AG04450 (cell line): ENCODE results near the gene ECPAS. TPM values are rescaled to one million over a fixed set of nuclear protein-coding genes. Genes with fewer than 3 reads are reported as not detected.

Source experiments
- CTCF ChIA-PET: fragments of 300-600, 350-600 bp; formaldehyde crosslinking; extraction: SDS; loops from one replicate; lab custom pipeline; 2022; ENCODE audit warnings: antibody characterized with exemption, inconsistent platforms; lab: Charles Lee
- POLR2A ChIA-PET: fragments of 350-600 bp; formaldehyde crosslinking; extraction: SDS; loops from one replicate; lab custom pipeline; 2021; ENCODE audit warnings: antibody characterized with exemption, inconsistent platforms; lab: Yijun Ruan, JAX
- DNase-seq: peaks from one replicate; pipeline ENCODE4 v3.0.0-alpha.2; 2011; ENCODE audit warnings: low read depth, low spot score
- H3K27ac ChIP-seq: one replicate; pipeline ENCODE4 v1.5.1; 2012; ENCODE audit warnings: low read depth, low read length, control low read depth
- H3K27me3 ChIP-seq: one replicate; pipeline ENCODE4 v1.6.0; 2012; ENCODE audit warnings: low read length; ENCODE audit not compliant: control insufficient read depth, insufficient read depth
- H3K4me3 ChIP-seq: 2 replicates; pipeline ENCODE4 v1.5.1; 2011; ENCODE audit warnings: mild to moderate bottlenecking, low read depth, low read length, control low read depth
- H3K9me3 ChIP-seq: 2 replicates; pipeline ENCODE4 v1.5.1; 2012; ENCODE audit warnings: low read length; ENCODE audit not compliant: control insufficient read depth, insufficient read depth
- CTCF ChIP-seq: IDR thresholded peaks from 2 replicates; pipeline ENCODE4 v1.5.1; 2011; ENCODE audit warnings: low read depth, low read length, control low read depth, inconsistent platforms
- polyA plus RNA-seq: library from polyadenylated mRNA; depleted of rRNA; stranded (reverse); fragments of >200 nt; gene quantifications from 2 replicates; pipeline ENCODE4 v1.2.3, GENCODE V29; 2011

The ECPAS gene
- polyA plus RNA-seq, 1 experiment: 64.0 TPM

GRCh38 chr9:111475195-111475594 lies 9.0 kb downstream of the ECPAS start:
- CTCF ChIA-PET: interaction anchor here (1.2 kb wide), 1 partner anchor 8 kb away, joined by 3 read pairs; no protein-coding TSS in a partner anchor
- H3K27me3 ChIP-seq: no peaks in the 10 kb centered on the region
- H3K4me3 ChIP-seq: no peak overlapping the region
- H3K27ac ChIP-seq: no peak overlapping the region
- no peak for DNase-seq
- H3K9me3 ChIP-seq: no peaks in the 10 kb centered on the region
- TF ChIP-seq CTCF: no peak
- POLR2A ChIA-PET: no interaction called here

DNA sequence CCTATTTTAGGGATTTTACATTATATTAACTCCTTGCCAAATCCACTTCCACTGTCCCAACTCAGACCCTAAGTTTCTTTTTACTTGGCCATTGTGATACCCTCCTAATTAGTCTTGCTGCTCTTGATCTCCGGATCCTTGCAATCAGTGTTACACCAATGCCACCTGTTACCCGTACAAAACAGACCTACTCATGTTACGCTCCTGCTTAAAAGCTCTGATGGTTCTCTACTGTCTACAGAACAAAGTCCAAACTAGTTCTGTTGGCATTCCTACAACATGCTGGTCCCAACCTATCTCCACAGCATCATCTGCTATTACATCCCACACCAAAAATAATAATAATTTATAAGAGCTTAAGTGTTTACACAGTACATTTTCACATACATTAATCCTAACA lies 9.8 kb downstream of the ECPAS start:
- no peaks in the 10 kb centered on the region for H3K9me3 ChIP-seq
- CTCF ChIA-PET: no interaction called here
- no peak overlapping the region for H3K4me3 ChIP-seq
- no peak for DNase-seq
- H3K27me3 ChIP-seq: no peaks in the 10 kb centered on the region
- no peak overlapping the region for H3K27ac ChIP-seq
- no peak for TF ChIP-seq CTCF
- POLR2A ChIA-PET: no interaction called here

GRCh38 chr9:111467778-111468367 lies 16.3 kb downstream of the ECPAS start:
- no peaks in the 10 kb centered on the region for H3K27me3 ChIP-seq
- ChIA-PET CTCF (no interaction called here), POLR2A (no interaction called here)
- no peak for DNase-seq
- no peaks in the 10 kb centered on the region; the same call in 1 of the 2 replicates for H3K9me3 ChIP-seq
- TF ChIP-seq CTCF: no peak
- H3K4me3 ChIP-seq: no peak overlapping the region
- H3K27ac ChIP-seq: no peak overlapping the region

DNA sequence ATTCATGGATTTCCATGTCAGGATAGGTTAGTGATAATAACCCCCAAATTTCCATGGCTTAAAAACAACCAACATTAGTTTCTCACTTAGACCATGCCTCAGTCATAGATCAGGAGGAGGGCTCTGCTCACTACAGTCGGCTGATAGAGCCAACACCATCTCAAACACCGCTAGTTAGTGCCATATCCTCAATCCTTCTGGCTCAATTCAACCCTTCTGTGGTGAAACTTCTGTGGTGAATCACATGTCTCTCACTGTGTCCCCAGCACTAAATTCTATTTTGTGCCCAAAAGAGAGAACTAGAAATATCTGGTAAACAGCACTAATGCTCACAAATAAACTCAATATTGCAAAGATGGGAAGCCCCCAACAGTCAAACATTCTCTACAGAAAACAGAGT lies 21.1 kb downstream of the ECPAS start:
- ChIA-PET CTCF (no interaction called here), POLR2A (no interaction called here)
- no peak for TF ChIP-seq CTCF
- H3K27ac ChIP-seq: no peak overlapping the region
- H3K4me3 ChIP-seq: no peak overlapping the region
- no peaks in the 10 kb centered on the region; the same call in 1 of the 2 replicates for H3K9me3 ChIP-seq
- DNase-seq: no peak
- no peaks in the 10 kb centered on the region for H3K27me3 ChIP-seq

DNA sequence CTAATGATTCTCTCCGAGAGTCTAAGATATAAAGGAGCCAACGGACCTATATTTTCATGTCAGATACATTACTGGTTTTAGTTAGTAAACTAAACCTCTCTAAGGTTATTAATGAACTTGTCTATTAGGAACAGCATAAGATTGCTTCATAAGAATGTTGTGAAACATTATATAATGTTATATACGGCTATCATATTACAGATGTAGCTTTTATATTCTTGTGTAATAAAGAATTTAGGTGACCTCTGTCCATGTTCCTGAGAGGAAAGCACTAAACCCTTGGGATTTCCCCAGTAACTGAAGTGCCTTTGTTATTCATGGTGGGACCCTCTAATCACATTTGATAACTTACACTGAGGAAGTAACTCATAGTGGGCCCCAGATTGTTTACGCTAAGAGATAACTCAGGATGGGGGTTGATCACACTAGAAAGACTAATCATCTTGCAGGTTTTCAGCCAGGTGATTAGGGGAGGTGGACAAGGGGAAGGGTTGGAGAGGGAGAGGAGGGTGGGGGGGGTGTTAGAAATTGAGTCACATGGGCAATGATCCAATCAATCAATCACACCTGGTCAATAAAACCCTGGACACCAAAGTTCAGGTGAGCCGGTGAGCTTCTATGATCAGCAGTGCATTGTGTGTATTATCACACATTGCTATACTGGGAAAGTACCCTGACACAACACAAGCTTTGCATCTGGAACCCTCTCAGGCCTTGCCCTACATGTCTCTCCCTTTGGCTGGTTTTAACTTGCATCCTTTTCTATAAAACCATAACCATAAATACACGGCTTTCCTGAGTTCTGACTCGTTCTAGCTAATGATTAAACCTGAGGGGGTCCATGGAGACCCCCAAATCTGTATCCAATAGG lies 25.8 kb downstream of the ECPAS start:
- DNase-seq: no peak
- Histone ChIP-seq H3K27ac (no peak overlapping the region), H3K4me3 (no peak overlapping the region), H3K27me3 (no peaks in the 10 kb centered on the region), H3K9me3 (no peaks in the 10 kb centered on the region; the same call in 1 of the 2 replicates)
- no peak for TF ChIP-seq CTCF
- ChIA-PET CTCF (no interaction called here), POLR2A (no interaction called here)
